MM.1S (cell line): ENCODE data around the gene C20orf173.

Experiments
- EZH2 ChIP-seq: fragments of 300-600 bp; sonication (generic); optimal IDR thresholded peaks from 2 replicates; pipeline ENCODE3; 2017; ENCODE audit warnings: low read depth, mild to moderate bottlenecking, antibody characterized with exemption, low read length, mixed read lengths
- EZH2phosphoT487 ChIP-seq: fragments of 300-600 bp; sonication (generic); IDR thresholded peaks from 2 replicates; pipeline ENCODE4 v1.6.1; 2018; ENCODE audit warnings: antibody characterized with exemption, low read length
- TF ChIP-seq, protein P1 (sequence below): fragments of 300-600 bp; sonication (generic); IDR thresholded peaks from 2 replicates; pipeline ENCODE4 v1.5.1; 2016; ENCODE audit warnings: antibody characterized with exemption, low read length, mixed read lengths

DNA sequence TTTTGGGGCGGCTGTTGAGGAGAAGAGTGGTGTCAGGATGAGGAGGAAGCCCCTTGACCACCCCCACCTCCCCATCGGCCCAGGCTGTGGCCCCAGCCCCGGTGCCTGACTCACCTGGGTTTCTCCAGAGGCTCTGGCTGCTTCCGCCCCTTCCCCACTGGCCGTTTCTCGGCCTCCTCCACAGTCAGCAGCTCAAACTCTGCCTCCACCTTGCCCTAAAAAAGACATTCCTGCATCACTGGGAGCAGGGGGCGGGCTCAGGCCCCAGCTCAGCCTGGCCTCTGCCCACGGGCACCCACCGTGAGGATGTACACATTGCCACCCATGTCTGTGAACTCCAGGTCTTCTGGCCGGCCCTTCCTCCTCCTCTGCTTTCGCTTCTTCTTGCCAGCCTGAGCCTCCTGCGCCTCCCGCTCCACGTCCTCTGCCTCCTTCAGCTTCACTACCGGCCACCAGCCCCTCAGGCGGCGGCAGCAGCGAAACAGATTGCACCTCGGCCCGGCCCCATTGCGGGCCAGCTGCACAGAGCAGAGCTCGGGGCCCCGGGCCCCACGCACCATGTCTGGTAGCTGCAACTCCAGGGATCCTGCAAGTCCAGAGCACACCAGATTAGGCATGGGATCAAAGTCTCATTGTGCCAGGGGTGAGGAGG, 29.7 kb upstream of the C20orf173 start:
- TF ChIP-seq, protein P1, sequence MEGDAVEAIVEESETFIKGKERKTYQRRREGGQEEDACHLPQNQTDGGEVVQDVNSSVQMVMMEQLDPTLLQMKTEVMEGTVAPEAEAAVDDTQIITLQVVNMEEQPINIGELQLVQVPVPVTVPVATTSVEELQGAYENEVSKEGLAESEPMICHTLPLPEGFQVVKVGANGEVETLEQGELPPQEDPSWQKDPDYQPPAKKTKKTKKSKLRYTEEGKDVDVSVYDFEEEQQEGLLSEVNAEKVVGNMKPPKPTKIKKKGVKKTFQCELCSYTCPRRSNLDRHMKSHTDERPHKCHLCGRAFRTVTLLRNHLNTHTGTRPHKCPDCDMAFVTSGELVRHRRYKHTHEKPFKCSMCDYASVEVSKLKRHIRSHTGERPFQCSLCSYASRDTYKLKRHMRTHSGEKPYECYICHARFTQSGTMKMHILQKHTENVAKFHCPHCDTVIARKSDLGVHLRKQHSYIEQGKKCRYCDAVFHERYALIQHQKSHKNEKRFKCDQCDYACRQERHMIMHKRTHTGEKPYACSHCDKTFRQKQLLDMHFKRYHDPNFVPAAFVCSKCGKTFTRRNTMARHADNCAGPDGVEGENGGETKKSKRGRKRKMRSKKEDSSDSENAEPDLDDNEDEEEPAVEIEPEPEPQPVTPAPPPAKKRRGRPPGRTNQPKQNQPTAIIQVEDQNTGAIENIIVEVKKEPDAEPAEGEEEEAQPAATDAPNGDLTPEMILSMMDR = no peak
- TF ChIP-seq EZH2phosphoT487 = no peak
- TF ChIP-seq EZH2 = no peak
